Liver (tissue), 9 donors: ENCODE measurements around the gene GNB1. TPM values are rescaled to one million over a fixed set of nuclear protein-coding genes. Genes with fewer than 3 reads are reported as not detected.

Experiments used
- DNase-seq: peaks from one replicate; pipeline ENCODE4 v3.0.0-alpha.2; 2017; ENCODE audit warnings: low spot score
- H3K27ac ChIP-seq, 2 donors: one replicate each; pipeline ENCODE4 v1.7.0; 2013; ENCODE audit warnings: inconsistent platforms in 2 of 2, low read length in 2 of 2, control low read depth in 1 of 2, low read depth in 1 of 2, mild to moderate bottlenecking in 1 of 2
- H3K27me3 ChIP-seq, 4 donors: one replicate each; pipeline versions ENCODE4 v1.6.1 to v1.7.0; 2013; ENCODE audit warnings: low read length in 3 of 4, inconsistent platforms in 1 of 4, mild to moderate bottlenecking in 1 of 4, moderate library complexity in 1 of 4; ENCODE audit not compliant: control insufficient read depth in 4 of 4, insufficient read depth in 4 of 4
- H3K36me3 ChIP-seq, 4 donors: one replicate each; pipeline versions ENCODE4 v1.6.1 to v1.7.0; 2013; ENCODE audit warnings: low read length in 3 of 4, mild to moderate bottlenecking in 3 of 4, low read depth in 1 of 4, moderate library complexity in 1 of 4; ENCODE audit not compliant: control insufficient read depth in 4 of 4, insufficient read depth in 3 of 4
- H3K4me1 ChIP-seq, 4 donors: one replicate each; pipeline versions ENCODE4 v1.6.1 to v1.7.0; 2013; ENCODE audit warnings: low read length in 3 of 4, mild to moderate bottlenecking in 3 of 4, moderate library complexity in 1 of 4; ENCODE audit not compliant: control insufficient read depth in 4 of 4, insufficient read depth in 4 of 4
- H3K4me3 ChIP-seq, 3 donors: one replicate each; pipeline versions ENCODE4 v1.6.1 to v1.7.0; 2013; ENCODE audit warnings: low read length in 3 of 3, control low read depth in 1 of 3, low read depth in 1 of 3, mild to moderate bottlenecking in 1 of 3
- H3K9ac ChIP-seq, 2 donors: one replicate each; pipeline ENCODE4 v1.7.0; 2013; ENCODE audit warnings: low read length in 2 of 2, mild to moderate bottlenecking in 2 of 2, moderate library complexity in 2 of 2, control low read depth in 1 of 2, low read depth in 1 of 2
- H3K9me3 ChIP-seq, 4 donors: one replicate each; pipeline versions ENCODE4 v1.6.1 to v1.7.0; 2013; ENCODE audit warnings: low read length in 3 of 4; ENCODE audit not compliant: control insufficient read depth in 4 of 4
- CTCF ChIP-seq: fragments of 150-350 bp; IDR thresholded peaks from 2 replicates; pipeline ENCODE4 v1.5.1; 2017; ENCODE audit warnings: improper control_type of control experiment, low read depth, low read length; ENCODE audit not compliant: missing input control
- EGR1 ChIP-seq, 2 donors: IDR thresholded peaks; 2 replicates each; pipeline ENCODE4 v1.6.1; 2016 to 2018; ENCODE audit warnings: antibody characterized with exemption in 2 of 2, low read depth in 2 of 2
- FOXA1 ChIP-seq: IDR thresholded peaks from 2 replicates; pipeline ENCODE4 v1.6.1; 2016; ENCODE audit warnings: antibody characterized with exemption
- NR2F2 ChIP-seq: IDR thresholded peaks from 2 replicates; pipeline ENCODE4 v1.6.1; 2016; ENCODE audit warnings: antibody characterized with exemption
- RAD21 ChIP-seq, 2 donors: IDR thresholded peaks; 2 replicates each; pipeline ENCODE4 v1.6.1; 2016; ENCODE audit warnings: antibody characterized with exemption in 2 of 2, mild to moderate bottlenecking in 2 of 2
- RXRA ChIP-seq, 2 donors: IDR thresholded peaks; 2 replicates each; pipeline ENCODE4 v1.6.1; 2017 to 2018; ENCODE audit warnings: antibody characterized with exemption in 2 of 2, mild to moderate bottlenecking in 1 of 2
- TAF1 ChIP-seq: conservative IDR thresholded peaks from 2 replicates; pipeline ENCODE4 v1.6.1; 2016; ENCODE audit warnings: antibody characterized with exemption, mild to moderate bottlenecking
- WGBS: extraction: QIAGEN DNeasy Blood & Tissue Kit; methylation state at CpG from one replicate; pipeline ENCODE4 v1.1.7; 2013; 5-methylcytosine and 5-hydroxymethylcytosine counted together
- polyA plus RNA-seq, 2 donors: library from polyadenylated mRNA; stranded (reverse) in 1 of 2; unstranded in 1 of 2; fragments of 200-250 nt in 1 of 2; fragments of >200 nt in 1 of 2; fragmentation: Nextera tagmentation in 1 of 2; extraction: Ambion mirVana in 1 of 2; gene quantifications; one replicate each; pipeline versions ENCODE4 v1.2.1 to v1.2.3, GENCODE V29; 2013 to 2015
- total RNA-seq, 2 donors: library from RNA; depleted of rRNA; stranded (reverse); fragments of >200 nt; gene quantifications; one replicate each; pipeline ENCODE4 v1.2.3, GENCODE V29; 2014
- TF ChIP-seq, protein P1 (sequence below): IDR thresholded peaks from 2 replicates; pipeline ENCODE4 v1.6.1; 2016; ENCODE audit warnings: antibody characterized with exemption, mild to moderate bottlenecking
- donor health status: healthy.
- donor health status: healthy.
- donor health status: healthy.
- donor health status: healthy.
- donor health status: healthy.

GNB1 gene
- total and polyA plus RNA-seq, 4 donors: 22.3 to 68.5 (median 52.7) TPM

DNA sequence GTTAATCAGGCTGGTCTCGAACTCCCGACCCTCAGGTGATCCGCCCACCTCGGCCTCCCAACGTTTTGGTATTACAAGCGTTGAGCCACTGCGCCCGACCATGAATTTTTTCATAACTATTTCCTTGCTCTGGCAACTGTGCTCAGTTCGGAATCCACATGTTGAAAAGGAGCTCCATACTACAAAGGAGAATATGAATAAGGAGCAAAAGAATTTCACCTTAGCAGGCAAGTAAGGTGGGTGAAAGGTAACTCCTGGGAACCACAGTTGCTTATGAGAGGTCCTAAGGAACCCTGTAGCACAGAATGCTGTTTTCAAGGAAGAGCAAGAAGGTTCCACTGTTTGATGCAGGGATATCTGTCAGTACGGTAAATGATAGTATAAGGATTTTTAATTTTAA is 82.7 kb downstream of the GNB1 start:
- Histone ChIP-seq H3K27ac (no peak overlapping the region), H3K9ac (no peak overlapping the region), H3K27me3 (no peaks in the 10 kb centered on the region), H3K4me1 (no peaks in the 10 kb centered on the region), H3K9me3 (no peaks in the 10 kb centered on the region), H3K36me3 (peaks cover 13 to 32% (median 19%) of the 10 kb centered on the region in 4 donors), H3K4me3 (no peak overlapping the region)
- DNase-seq: no peak
- no peak for TF ChIP-seq CTCF
- no peak for TF ChIP-seq RAD21 (IDR thresholded peaks at IDR 0.05)
- no peak for TF ChIP-seq TAF1
- TF ChIP-seq, protein P1, sequence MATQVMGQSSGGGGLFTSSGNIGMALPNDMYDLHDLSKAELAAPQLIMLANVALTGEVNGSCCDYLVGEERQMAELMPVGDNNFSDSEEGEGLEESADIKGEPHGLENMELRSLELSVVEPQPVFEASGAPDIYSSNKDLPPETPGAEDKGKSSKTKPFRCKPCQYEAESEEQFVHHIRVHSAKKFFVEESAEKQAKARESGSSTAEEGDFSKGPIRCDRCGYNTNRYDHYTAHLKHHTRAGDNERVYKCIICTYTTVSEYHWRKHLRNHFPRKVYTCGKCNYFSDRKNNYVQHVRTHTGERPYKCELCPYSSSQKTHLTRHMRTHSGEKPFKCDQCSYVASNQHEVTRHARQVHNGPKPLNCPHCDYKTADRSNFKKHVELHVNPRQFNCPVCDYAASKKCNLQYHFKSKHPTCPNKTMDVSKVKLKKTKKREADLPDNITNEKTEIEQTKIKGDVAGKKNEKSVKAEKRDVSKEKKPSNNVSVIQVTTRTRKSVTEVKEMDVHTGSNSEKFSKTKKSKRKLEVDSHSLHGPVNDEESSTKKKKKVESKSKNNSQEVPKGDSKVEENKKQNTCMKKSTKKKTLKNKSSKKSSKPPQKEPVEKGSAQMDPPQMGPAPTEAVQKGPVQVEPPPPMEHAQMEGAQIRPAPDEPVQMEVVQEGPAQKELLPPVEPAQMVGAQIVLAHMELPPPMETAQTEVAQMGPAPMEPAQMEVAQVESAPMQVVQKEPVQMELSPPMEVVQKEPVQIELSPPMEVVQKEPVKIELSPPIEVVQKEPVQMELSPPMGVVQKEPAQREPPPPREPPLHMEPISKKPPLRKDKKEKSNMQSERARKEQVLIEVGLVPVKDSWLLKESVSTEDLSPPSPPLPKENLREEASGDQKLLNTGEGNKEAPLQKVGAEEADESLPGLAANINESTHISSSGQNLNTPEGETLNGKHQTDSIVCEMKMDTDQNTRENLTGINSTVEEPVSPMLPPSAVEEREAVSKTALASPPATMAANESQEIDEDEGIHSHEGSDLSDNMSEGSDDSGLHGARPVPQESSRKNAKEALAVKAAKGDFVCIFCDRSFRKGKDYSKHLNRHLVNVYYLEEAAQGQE: no peak
- WGBS: 97% methylated on average over 10 of the region's 10 CpGs

- no peak for TF ChIP-seq EGR1 (IDR thresholded peaks at IDR 0.05; ENCODE audit: low read depth in 2 of 2)
- no peak for TF ChIP-seq RAD21 (IDR thresholded peaks at IDR 0.05)
- no peak for TF ChIP-seq FOXA1
- TF ChIP-seq, protein P1: no peak
- TF ChIP-seq NR2F2: no peak
- no peak for TF ChIP-seq RXRA (IDR thresholded peaks at IDR 0.05)
- TF ChIP-seq TAF1: no peak
- no peaks in the 10 kb centered on the region for H3K4me1 ChIP-seq
- no peak for DNase-seq
- H3K4me3 ChIP-seq: no peak overlapping the region
- H3K27ac ChIP-seq: no peak overlapping the region
- H3K9ac ChIP-seq: no peak overlapping the region
- peaks cover 19 to 37% (median 24%) of the 10 kb centered on the region in 4 donors for H3K36me3 ChIP-seq
- H3K9me3 ChIP-seq: no peaks in the 10 kb centered on the region
- no peaks in the 10 kb centered on the region for H3K27me3 ChIP-seq
- WGBS: 94% methylated on average over 2 of the region's 2 CpGs
Measured at GRCh38 chr1:1806890-1807289, 84.0 kb downstream of the GNB1 start.
